NCI-H1694 (cell line): ENCODE results near the gene PHTF2.

Experiments
- DNase-seq: peaks from one replicate; lab custom pipeline; 2025; lab: John Stamatoyannopoulos, UW

The PHTF2 gene

GRCh38 chr7:77931841-77932240 is 133.3 kb downstream of the PHTF2 start:
- DNase-seq: no peak

GRCh38 chr7:77933394-77933793 is 134.8 kb downstream of the PHTF2 start:
- no peak for DNase-seq

- no peak for DNase-seq
These were observed 137.2 kb downstream of the PHTF2 start for GRCh38 chr7:77935652-77936348.

DNA sequence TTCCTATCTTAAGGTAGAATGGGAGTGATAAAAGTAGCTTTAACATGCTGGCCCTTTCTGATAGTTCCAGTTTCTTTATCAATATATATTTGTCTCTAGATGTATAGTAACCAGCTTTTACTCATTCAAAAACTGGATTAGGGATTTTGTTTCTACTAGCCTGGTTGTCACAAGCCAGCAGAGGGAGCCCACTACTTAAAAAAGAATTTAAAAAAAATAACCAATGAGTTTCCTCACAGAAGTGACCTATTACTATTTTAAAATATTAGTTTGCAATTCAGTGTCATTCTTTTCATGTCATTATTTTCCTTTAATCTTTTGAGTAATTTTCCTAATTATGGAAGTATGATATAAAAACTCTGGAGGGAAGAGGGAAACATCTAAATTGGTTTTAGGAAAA is 142.1 kb downstream of the PHTF2 start:
- peak; percentile 41 for DNase-seq

- no peak for DNase-seq
These were observed 143.9 kb downstream of the PHTF2 start for GRCh38 chr7:77942431-77942830.

DNA sequence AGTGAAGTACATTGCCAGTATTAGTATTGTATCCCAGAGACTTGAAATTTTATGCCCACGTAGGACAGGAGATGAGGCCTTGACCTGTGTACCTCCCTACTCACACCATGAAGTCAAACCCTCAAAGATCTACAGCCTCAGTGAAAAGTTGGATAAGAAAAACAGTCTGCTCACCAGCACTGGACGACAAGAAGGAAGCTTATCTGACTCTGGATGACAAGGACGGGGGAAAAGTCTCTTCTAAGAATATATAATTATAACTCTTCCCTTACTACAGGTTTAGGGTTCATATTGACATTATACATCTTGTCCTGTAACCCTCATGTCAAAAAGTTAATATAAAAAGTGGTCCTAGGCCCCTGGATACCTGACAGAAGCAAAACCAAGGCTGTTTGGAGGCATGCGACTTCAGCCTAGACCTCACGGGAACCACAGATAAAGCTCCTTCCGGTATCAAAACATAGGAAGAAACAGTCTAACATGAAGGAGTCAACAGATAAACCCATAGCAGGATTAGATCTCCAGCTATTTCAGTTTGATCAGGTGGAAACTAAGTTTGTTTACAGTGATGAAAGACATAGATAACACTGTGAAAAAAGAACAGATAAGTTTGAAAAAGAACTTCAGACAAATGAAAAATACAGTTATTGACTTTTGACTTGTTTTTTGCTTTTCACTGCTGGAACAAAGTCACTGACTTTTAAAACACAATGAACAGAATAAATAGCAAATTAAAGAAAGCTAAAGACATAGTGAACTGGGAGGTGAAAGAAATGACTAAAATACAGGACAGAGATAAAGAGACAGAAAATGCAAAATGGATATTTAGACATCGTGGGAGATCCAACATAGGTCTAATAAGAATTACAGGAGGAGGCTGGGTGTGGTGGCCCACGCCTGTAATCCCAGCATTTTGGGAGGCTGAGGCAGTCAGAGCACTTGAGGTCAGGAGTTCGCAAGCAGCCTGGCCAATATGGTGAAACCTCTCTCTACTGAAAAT is 145.9 kb downstream of the PHTF2 start:
- DNase-seq: no peak

GRCh38 chr7:77950548-77950947 is 152.0 kb downstream of the PHTF2 start:
- no peak for DNase-seq

GRCh38 chr7:77954773-77955555 is 156.4 kb downstream of the PHTF2 start:
- DNase-seq: no peak

GRCh38 chr7:77958436-77958835 is 159.9 kb downstream of the PHTF2 start:
- no peak for DNase-seq

DNA sequence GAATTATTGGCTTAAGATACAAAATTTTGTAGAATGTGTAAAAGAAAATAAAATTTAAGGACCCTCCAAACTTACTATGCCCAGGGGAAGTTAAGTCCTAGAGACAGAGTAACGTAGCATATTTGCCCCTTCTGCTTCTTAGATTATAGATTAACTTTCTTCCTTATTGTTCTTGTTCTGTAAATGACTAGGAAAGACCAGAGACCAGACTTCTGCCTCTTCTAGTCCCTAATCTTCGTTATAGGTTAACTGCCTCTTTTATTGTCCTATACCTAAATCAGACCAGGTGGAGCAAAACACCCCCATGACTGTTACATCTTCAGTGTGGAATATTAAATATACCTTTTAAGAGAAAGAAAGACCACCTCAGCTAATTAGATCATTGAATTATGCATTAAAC is 160.5 kb downstream of the PHTF2 start:
- DNase-seq: no peak

GRCh38 chr7:77960336-77960735 is 161.8 kb downstream of the PHTF2 start:
- no peak for DNase-seq

DNA sequence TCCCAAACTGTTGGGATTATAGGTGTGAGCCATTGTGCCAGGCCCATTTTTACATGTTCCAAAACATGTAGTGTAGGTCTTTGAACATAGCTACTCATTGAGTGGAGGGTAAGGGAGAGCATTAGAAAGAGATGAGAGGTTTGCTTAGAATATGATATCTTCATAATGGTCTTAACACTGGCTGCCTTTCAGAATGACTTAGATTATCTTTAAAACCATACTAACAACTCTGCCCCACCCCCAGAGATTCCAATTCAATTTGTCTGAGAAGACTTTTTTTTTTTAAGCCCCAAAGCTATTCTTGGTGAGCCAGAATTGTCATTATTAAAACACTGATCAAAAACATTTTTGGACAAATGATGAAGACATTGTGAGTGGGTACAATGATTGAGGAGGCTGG is 168.9 kb downstream of the PHTF2 start:
- DNase-seq: no peak

- no peak for DNase-seq
These were observed 173.2 kb downstream of the PHTF2 start for GRCh38 chr7:77971726-77972125.

DNA sequence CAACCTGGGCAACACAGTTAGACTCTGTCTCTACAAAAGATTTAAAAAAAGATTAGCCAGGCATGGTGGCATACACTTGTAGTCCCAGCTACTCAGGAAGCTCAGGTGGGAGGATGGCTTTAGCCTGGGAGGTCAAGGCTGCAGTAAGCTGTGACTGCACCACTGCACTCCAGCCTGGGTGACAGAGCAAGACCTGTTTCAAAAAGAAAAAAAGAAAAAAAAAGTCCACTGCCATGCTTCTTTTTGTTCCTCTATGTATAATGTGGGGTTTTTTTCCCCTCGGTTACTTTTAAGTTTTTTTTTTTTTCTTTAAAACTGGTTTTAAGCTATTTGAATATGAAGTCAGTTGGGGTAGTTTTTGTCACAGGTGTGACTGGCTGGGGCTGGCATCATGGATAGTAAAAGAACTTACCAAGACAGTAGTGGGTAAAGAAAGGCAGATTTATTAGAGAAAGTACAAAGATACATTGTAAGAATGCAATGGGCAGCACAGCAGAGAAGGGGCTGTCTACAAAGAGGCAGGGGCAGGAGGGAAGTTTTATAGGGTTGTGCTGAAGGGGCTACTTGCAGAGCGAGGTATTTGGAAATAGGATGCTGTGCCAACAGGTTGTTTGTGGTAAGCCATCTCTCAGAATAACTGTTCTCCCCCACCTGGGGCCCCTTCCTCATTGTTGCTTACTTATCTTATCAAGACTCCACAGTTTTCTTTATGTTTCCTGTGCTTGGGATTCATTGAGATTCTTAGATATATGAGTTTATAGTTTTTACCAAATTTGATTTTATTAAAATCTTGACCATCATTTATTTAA is 177.3 kb downstream of the PHTF2 start:
- no peak for DNase-seq

DNA sequence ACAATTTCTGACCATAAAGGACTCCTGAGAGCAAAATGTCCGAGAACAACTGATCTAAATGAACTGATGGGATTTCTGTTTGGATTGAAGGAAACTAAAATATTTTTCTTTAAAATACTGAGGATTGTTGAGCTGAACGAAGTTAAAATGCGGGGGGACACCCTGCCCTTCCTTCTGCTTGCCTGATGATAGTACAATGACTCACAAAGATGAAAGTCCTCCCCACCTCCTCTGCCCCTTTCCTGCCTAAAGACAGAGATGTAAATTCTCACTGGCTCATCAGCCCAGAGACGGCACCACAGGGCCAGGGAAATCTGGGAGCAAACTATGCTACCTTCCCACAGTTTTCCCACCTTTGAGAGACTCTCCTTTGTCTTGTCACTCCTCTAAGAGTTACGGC is 180.6 kb downstream of the PHTF2 start:
- no peak for DNase-seq

DNA sequence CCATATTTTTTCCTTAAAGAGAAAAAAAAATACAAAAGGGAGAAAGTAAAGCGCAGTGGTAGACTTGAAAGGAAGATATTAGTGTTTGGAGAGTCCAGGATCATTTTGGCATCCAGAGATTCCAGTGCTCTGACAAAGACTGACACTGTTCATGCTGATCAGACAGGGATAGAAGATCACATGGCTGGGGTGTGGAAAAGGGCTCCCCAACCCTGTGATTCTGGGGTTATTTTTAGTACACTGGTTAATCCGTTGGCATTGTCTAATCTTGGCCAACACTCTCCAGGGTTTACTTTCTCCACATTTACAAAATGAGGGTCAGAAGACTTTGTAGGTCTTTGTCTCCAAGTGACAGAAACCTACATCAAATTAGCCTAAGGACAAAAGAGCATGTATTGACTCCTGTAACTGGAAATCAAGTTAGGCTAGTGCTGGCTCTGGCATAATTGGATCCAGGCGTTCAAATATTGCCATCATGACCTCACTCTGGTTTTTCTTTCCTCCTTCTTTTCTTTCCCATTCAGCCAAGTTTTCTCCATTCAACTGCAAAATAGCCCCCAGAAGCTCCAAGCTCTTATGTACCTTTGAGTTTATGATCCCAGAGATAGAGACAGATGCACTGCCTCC is 181.6 kb downstream of the PHTF2 start:
- no peak for DNase-seq

GRCh38 chr7:77982926-77983550 is 184.5 kb downstream of the PHTF2 start:
- DNase-seq: no peak

DNA sequence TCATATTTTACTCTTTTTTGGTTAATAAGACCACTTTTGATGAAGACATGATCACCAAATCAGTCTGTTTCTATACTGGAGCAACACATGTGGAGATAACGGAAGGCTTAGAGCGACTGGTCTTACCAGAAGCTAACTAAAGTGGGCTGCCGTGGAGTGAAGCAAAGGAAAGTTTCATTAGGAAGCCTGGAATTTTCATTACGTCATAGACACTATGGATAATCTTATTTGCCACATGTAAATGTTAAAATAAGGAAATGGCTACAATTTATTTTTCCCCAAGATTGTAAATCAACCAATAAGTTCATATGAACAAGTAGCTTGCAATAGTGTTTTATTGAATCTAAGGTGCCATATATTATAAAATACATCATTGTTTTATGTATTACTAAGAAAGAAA is 185.4 kb downstream of the PHTF2 start:
- DNase-seq: no peak

DNA sequence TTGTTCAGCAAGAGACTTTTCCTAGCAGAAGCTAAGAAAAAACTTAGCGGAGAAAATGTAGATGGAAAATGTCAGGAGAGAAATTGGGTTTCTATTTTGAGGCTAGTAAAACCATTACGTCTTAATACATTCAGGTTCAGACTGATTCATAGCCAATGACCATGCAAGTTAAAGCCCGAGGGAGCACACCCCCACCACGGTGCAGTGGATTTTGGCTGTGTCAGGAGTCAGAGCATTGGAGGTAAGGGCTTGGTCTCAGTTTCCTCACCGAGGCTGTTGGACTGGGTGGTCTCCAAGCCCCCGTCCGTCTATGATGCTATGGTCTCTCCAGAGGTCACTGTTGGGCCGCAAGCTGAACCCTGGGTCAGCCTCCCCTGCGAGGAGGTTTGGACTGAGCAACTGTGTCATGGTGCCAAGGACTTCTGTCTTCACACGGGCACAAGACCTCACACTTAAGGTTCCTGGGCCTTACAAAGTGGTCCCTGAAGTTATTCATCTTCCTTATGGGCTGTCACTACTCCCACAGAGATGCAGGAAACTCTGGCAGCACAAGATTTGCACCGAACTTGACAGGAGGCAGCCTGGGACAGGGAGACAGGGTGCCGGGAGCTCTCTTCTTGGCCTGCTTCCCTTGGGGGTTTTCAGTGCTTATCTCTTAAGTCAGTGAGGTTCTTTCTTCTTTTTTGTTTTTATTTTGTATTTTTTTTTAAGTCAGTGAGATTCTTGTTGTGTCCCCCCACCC is 186.8 kb downstream of the PHTF2 start:
- no peak for DNase-seq

DNA sequence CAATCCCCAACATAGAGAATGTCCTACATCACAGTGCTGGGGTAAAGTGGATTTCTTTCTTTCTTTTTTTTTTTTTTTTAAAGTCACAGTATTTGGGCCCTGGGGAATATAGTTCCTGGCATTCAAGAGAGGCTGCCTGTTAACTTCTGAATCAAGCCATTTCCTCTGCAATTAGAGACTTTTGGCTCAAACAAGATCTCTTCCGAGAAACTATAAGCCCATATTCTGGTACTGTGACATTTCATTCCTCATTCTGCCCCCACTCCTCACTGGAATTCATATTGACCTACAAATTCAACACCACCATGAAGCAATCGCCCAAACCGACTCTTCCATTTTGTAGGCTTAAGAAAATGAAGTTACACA is 187.4 kb downstream of the PHTF2 start:
- DNase-seq: no peak
